Uterus (tissue), 4 donors: ENCODE data around the gene ATF6. TPM values are rescaled to one million over a fixed set of nuclear protein-coding genes. Genes with fewer than 3 reads are reported as not detected.

Experiments used
- DNase-seq, 2 donors: peaks; one replicate each; pipeline ENCODE4 v3.0.0-alpha.2; 2019 to 2020
- H3K27ac ChIP-seq, 2 donors: fragments of 200-600 bp; sonication (generic); 1 replicate in 1 of 2; 2 replicates in 1 of 2; pipeline ENCODE4 v1.5.1; 2016 to 2018
- H3K27me3 ChIP-seq, 2 donors: fragments of 200-600 bp; sonication (generic); one replicate each; pipeline ENCODE4 v1.5.1; 2018 to 2019; ENCODE audit warnings: control low read depth in 1 of 2
- H3K36me3 ChIP-seq, 2 donors: fragments of 200-600 bp; sonication (generic); one replicate each; pipeline ENCODE4 v1.5.1; 2019; ENCODE audit warnings: control low read depth in 1 of 2
- H3K4me1 ChIP-seq, 2 donors: fragments of 200-600 bp; sonication (generic); one replicate each; pipeline ENCODE4 v1.5.1; 2018 to 2019; ENCODE audit warnings: control low read depth in 1 of 2
- H3K4me3 ChIP-seq, 2 donors: fragments of 200-600 bp; sonication (generic); 1 replicate in 1 of 2; 2 replicates in 1 of 2; pipeline ENCODE4 v1.5.1; 2018 to 2019; ENCODE audit warnings: mild to moderate bottlenecking in 1 of 2
- H3K9me3 ChIP-seq, 2 donors: fragments of 200-600 bp; sonication (generic); one replicate each; pipeline ENCODE4 v1.5.1; 2019; ENCODE audit warnings: control low read depth in 1 of 2
- CTCF ChIP-seq, 4 experiments: fragments of 200-600 bp in 2 of 4; fragments of 450-650 bp in 2 of 4; sonication (generic) in 2 of 4; IDR thresholded peaks; one replicate each; pipeline ENCODE4 v1.5.1; 2016 to 2019; ENCODE audit warnings: antibody characterized with exemption in 4 of 4, mild to moderate bottlenecking in 2 of 4, moderate library complexity in 1 of 4
- POLR2A ChIP-seq, 2 donors: fragments of 450-650 bp; IDR thresholded peaks; one replicate each; pipeline ENCODE4 v1.6.1; 2016; ENCODE audit warnings: antibody characterized with exemption in 2 of 2, mild to moderate bottlenecking in 1 of 2, moderate library complexity in 1 of 2
- intact Hi-C: fragments of 100-400 bp; cut with DNase I; formaldehyde crosslinking; loops from one replicate; pipeline ENCODE4 v1.15.1; 2023; ENCODE audit warnings: low total_unique reads
- total RNA-seq, 4 donors: library from RNA; depleted of rRNA in 3 of 4; stranded (reverse); fragments of >200 nt in 3 of 4; gene quantifications; one replicate each; pipeline versions ENCODE4 v1.1.0 to v1.2.4, GENCODE V29; 2014 to 2023
- donor health status: DM: yes; HTN: yes; CAD: no.

The ATF6 gene
- total RNA-seq, 4 donors from 2014 or later, result 16.2 to 37.7 (median 30.0) TPM

- Histone ChIP-seq H3K36me3 (no peaks in the 10 kb centered on the region), H3K4me1 (no peaks in the 10 kb centered on the region), H3K9me3 (no peaks in the 10 kb centered on the region), H3K27me3 (no peaks in the 10 kb centered on the region), H3K4me3 (peak overlapping the region; percentile 58 to 74), H3K27ac (peak overlapping the region; percentile 89 to 91)
- intact Hi-C loops, result no loop called here
- TF ChIP-seq POLR2A (IDR thresholded peaks at IDR 0.05) (peak in 1 of 2 donors; percentile 6), CTCF (IDR thresholded peaks at IDR 0.05) (peak; percentile 17 to 58 (median 43))
- DNase-seq, result peak; percentile 42 to 43
These were observed 40.1 kb upstream of the ATF6 start for GRCh38 chr1:161725908-161726472.

GRCh38 chr1:161726473-161727255 is 39.5 kb upstream of the ATF6 start:
- TF ChIP-seq CTCF (IDR thresholded peaks at IDR 0.05) (peak in 1 of 4 experiments; percentile 22), POLR2A (IDR thresholded peaks at IDR 0.05) (peak in 1 of 2 donors; percentile 57)
- Histone ChIP-seq H3K4me3 (peak overlapping the region; percentile 58 to 74), H3K27ac (peak overlapping the region; percentile 89 to 91), H3K27me3 (no peaks in the 10 kb centered on the region), H3K36me3 (no peaks in the 10 kb centered on the region), H3K4me1 (no peaks in the 10 kb centered on the region), H3K9me3 (no peaks in the 10 kb centered on the region)
- intact Hi-C loops, result no loop called here
- peak; percentile 90 to 92 for DNase-seq

GRCh38 chr1:161727256-161727924 is 38.7 kb upstream of the ATF6 start:
- no peaks in the 10 kb centered on the region for H3K9me3 ChIP-seq
- intact Hi-C loops, result no loop called here
- no peak for DNase-seq
- no peak for TF ChIP-seq CTCF (IDR thresholded peaks at IDR 0.05)
- peak in 1 of 2 donors; percentile 46 for TF ChIP-seq POLR2A (IDR thresholded peaks at IDR 0.05)
- no peaks in the 10 kb centered on the region for H3K36me3 ChIP-seq
- no peaks in the 10 kb centered on the region for H3K27me3 ChIP-seq
- peak overlapping the region; percentile 89 to 91 for H3K27ac ChIP-seq
- no peaks in the 10 kb centered on the region for H3K4me1 ChIP-seq
- peak overlapping the region; percentile 58 to 74 for H3K4me3 ChIP-seq

- Histone ChIP-seq H3K4me1 (no peaks in the 10 kb centered on the region), H3K4me3 (no peak overlapping the region), H3K9me3 (no peaks in the 10 kb centered on the region), H3K36me3 (no peaks in the 10 kb centered on the region), H3K27me3 (no peaks in the 10 kb centered on the region), H3K27ac (no peak overlapping the region)
- no peak for DNase-seq
- TF ChIP-seq CTCF (IDR thresholded peaks at IDR 0.05) (no peak), POLR2A (IDR thresholded peaks at IDR 0.05) (no peak)
- intact Hi-C loops, result no loop called here
These were observed 37.5 kb upstream of the ATF6 start for GRCh38 chr1:161728376-161729226.
